Epithelial cell of prostate (primary cell): ENCODE results near the gene DDX39B.
"Not testable (repeated sequence)": the region's sequence is repeated elsewhere in the genome, so short reads cannot be mapped to it uniquely, and the experiment has no call there.

Source experiments
- DNase-seq: peaks from one replicate; pipeline ENCODE4 v3.0.0-alpha.2; 2011; ENCODE audit warnings: low read depth, low spot score
- H3K27ac ChIP-seq: fragments of 450-650 bp; 2 replicates; pipeline ENCODE4 v1.5.1; 2017; ENCODE audit warnings: mild to moderate bottlenecking

The DDX39B gene

DNA sequence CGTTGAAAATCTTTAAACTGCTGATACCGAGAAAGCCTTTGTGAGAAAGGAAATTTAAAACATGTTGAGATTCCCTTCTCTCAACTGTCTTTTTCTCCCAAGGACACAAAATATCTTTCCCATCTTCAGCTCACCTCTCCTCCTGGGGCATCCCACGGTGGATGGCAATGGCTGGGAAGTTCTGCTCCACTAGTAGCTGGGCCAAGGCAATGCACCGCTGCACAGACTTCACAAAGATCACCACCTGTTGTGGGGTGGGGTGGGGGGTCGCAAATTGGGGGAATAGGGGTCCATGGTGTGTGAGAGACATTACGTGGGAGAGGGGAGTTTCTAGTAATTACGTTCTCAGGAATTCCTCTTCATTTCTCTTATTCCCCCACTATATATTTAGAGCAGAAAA, 10.6 kb downstream of the DDX39B start:
- DNase-seq = no peak
- H3K27ac ChIP-seq = no peak overlapping the region

GRCh38 chr6:31530659-31531058, 11.1 kb downstream of the DDX39B start:
- no peak overlapping the region for H3K27ac ChIP-seq
- no peak for DNase-seq

DNA sequence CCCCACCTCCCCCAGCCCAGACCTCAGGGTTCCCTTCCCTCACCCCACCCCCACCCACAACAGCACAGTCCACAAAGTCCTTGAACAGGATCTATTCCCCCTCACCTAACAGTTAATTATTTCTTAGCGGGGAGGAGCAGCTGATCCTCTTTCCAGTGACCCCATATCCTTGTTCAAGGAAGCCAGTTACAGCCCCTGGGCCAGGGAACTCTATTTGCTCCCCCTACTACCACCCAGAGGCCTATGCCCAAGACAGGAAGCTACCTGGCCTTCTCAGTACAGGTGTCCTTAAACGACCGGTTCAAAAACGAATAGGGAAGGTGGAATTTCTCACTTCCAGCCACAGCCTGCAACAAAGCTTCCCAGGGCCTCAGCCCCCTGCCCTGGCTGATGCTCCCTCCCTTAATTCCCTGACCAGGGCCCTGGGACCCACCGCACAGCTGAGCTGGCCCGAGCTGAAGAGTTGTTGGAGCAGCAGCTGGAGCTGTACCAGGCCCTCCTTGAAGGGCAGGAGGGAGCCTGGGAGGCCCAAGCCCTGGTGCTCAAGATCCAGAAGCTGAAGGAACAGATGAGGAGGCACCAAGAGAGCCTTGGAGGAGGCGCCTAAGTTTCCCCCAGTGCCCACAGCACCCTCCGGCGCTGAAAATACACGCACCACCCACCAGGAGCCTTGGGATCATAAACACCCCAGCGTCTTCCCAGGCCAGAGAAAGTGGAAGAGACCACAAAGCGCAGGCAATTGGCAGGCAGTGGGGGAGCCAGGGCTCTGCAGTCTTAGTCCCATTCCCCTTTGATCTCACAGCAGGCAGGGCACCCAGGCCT, 12.3 kb downstream of the DDX39B start:
- H3K27ac ChIP-seq = no peak overlapping the region
- DNase-seq = no peak

GRCh38 chr6:31528821-31529328, 12.9 kb downstream of the DDX39B start, which contains the start of gene MCCD1:
TSS of gene MCCD1 (plus strand) at chr6:31528962. CDS start at chr6:31529015, 53 bp downstream.
- no peak for DNase-seq
- H3K27ac ChIP-seq = no peak within 1 kb of the TSS

DNA sequence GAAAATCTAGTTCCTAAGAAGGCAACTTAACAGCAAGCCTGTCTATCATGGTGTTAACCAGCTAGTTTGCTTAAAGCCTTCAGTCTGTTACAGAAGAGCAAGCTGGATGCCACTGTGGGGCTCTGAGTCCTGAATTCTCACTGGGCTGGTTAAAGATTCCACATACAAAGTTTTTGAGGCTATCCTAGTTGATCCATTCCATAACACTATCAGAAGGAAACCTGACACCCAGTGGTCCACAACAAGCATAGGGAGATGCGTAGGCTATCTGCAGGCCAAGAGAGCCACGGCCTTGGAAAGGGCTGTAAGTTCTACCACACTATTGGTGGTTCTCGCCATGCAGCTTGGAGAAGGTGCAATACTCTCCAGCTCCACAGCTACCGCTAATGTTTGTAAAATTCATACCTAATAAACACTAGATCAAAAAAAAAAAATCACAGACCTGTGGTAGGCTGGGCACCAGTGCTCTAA, 13.5 kb downstream of the DDX39B start:
- no peak overlapping the region for H3K27ac ChIP-seq
- DNase-seq = no peak

GRCh38 chr6:31525932-31526591, 15.7 kb downstream of the DDX39B start:
- no peak overlapping the region for H3K27ac ChIP-seq
- DNase-seq = no peak

DNA sequence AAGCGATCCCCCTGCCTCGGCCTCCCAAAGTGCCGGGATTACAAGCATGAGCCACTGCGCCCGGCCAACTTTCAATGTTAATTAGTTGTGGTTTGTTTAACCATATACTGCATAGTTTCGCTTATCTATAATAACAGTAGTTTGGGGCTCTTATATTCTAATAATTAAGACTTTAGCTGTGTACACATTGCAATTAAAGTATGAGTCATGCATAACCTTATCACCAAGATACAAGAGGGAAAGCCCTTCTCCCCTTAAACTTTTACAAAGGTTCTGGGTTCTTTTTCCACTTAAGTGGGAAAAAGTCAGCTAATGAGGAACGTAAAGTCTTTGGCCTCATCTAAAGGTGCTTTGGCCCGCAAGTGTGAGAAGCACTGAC, 16.3 kb downstream of the DDX39B start:
- DNase-seq = no peak
- no peak overlapping the region for H3K27ac ChIP-seq

GRCh38 chr6:31521835-31522234, 20.0 kb downstream of the DDX39B start:
- no peak for DNase-seq
- no peak overlapping the region for H3K27ac ChIP-seq

GRCh38 chr6:31513456-31514165, 28.2 kb downstream of the DDX39B start:
- no peak for DNase-seq
- no peak overlapping the region for H3K27ac ChIP-seq

DNA sequence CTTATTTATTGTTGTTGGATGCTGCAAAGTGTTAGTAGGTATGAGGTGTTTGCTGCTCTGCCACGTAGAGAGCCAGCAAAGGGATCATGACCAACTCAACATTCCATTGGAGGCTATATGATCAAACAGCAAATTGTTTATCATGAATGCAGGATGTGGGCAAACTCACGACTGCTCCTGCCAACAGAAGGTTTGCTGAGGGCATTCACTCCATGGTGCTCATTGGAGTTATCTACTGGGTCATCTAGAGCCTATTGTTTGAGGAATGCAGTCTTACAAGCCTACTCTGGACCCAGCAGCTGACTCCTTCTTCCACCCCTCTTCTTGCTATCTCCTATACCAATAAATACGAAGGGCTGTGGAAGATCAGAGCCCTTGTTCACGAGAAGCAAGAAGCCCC, 31.8 kb downstream of the DDX39B start:
- no peak for DNase-seq
- no peak overlapping the region for H3K27ac ChIP-seq

DNA sequence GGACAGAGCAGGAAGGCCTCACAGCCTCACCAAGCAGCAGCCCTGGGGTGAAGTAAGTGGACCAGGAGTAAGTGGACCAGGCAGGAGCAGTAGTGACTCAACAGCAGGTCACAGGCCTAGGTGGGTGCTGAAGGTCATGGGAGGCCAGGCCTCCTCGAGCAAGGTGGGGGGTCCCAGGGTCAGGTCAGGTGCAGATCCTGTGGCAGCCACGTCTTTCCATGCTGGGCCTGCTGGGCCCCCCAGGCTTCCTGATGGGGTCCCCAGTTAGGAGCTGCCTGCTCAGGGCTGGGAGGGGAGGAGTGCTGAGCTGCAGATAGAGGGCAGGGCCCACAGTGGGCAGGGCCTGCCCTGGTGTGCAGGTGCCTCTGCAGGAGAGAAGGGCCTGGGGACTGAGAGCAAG, 32.8 kb downstream of the DDX39B start:
- not testable (repeated sequence) for DNase-seq, H3K27ac ChIP-seq

GRCh38 chr6:31502586-31502985, 39.2 kb downstream of the DDX39B start:
- no peak overlapping the region for H3K27ac ChIP-seq
- DNase-seq = no peak

DNA sequence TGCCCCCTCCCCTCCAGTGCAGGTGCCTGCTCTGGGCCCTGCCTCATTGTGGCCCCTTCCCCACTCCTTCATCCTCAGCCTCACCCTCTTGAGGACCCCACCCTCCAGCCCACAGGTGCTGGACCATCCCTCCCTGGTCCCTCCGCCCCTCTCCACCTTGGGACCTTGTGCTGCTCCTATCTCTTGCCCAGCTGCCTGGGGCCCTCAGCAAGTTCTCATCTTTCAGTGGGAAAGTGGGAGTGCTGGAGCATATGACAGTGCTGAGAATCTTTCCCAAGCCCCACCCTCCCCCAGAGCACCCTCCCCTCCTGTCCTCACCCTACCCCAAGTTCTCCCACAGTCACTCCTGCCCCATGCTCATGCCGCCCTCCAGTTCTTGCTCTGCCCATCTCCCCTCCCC, 42.2 kb downstream of the DDX39B start:
- not testable (repeated sequence) for DNase-seq, H3K27ac ChIP-seq

DNA sequence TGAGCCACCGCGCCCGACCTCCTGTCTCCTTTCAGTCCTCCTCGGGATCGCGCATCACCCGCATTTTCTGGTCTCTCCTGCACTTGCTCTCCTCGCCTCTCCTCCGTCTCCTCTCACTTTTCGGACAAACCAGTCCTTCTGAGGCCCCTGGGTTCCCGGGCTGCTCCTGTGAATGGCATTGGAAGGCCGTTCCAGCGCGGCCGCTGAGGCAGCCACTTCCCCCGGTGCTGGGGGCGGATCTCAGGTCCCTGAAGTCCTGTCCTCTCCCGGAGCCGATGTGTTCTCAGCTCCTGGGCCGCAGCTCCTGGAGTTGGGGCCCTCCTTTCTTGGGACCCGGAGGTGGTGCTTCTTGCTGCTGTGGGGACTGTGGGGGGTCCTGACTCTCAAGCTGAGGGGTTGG, 43.1 kb downstream of the DDX39B start:
- H3K27ac ChIP-seq = no peak overlapping the region
- DNase-seq = no peak

- H3K27ac ChIP-seq = peak within 1 kb of the TSS; percentile 31
Measured at GRCh38 chr6:31497531-31498476, 44.0 kb downstream of the DDX39B start, which contains the start of gene MICB. TSS of gene MICB (plus strand) at chr6:31498145. CDS start at chr6:31498194, 49 bp downstream.

DNA sequence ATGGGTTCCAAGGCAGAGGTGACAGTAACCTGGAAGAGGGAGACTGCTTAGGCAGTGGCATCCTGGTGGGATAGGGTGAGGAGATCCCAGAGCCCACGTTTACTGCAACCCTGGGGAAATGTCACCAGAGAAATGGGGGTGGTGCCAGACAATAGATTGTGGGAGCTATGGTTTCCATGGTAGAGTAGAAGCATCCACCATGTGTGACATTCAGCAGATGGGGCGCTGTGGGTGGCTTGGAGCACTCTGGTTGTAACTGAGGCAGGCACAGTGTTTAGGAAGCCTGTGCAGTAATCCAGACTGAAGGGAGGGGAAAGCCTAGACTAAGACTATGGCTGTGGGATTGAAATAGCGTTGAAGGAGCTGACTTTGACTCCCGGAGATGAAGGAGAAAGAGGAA, 45.0 kb downstream of the DDX39B start:
- DNase-seq, H3K27ac ChIP-seq: not testable (repeated sequence)

More at GRCh38 chr6:31497531-31498476, 44.0 kb downstream of the DDX39B start, which contains the start of gene MICB:
- DNase-seq = no peak

DNA sequence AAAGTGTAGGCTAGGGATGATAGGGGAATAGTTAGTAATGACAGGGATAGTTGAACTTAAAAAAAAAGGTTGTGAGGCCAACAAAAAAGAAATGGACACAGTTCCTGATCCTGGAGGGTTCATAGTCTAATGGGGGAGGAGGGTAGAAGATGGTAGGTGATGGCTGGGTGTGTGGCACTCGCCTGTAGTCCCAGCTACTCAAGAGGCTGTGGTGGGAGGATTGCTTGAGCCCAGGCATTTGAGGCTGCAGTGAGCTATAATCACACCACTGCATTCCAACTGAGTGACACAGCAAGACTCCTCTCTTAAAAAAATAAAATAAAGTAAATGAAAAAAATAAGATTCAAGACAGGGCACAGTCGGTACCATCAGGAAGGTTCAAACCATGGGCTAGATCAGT, 46.2 kb downstream of the DDX39B start:
- no peak for DNase-seq
- H3K27ac ChIP-seq = peak overlapping the region; percentile 48

GRCh38 chr6:31493875-31494694, 47.7 kb downstream of the DDX39B start:
- no peak for DNase-seq
- H3K27ac ChIP-seq = peak overlapping the region; percentile 48

GRCh38 chr6:31493550-31493874, 48.3 kb downstream of the DDX39B start:
- not testable (repeated sequence) for H3K27ac ChIP-seq, DNase-seq
